DND-41 (cell line): ENCODE data around the gene ZFP36.

ENCODE experiments used
- ATAC-seq: fragments of 200-7000 bp; cut with Tn5 transposase; 3 replicates; pipeline ENCODE4 v1.9.1; 2021; ENCODE audit warnings: low read depth; ENCODE audit not compliant: insufficient read depth
- DNase-seq: peaks from one replicate; pipeline ENCODE4 v3.0.0-alpha.2; 2020
- H2AFZ ChIP-seq: 2 replicates; pipeline ENCODE4 v1.6.0; 2012; ENCODE audit warnings: low read depth, low read length
- H3K27ac ChIP-seq: 2 replicates; pipeline ENCODE4 v1.5.1; 2012; ENCODE audit warnings: low read length, inconsistent platforms
- H3K27me3 ChIP-seq: fragments of 200-600 bp; sonication (generic); 2 replicates; pipeline ENCODE4 v1.6.0; 2012; ENCODE audit warnings: low read length, mild to moderate bottlenecking, inconsistent platforms; ENCODE audit not compliant: insufficient read depth, poor library complexity
- H3K36me3 ChIP-seq: 2 replicates; pipeline ENCODE4 v1.5.1; 2012; ENCODE audit warnings: low read length, inconsistent platforms; ENCODE audit not compliant: insufficient read depth
- H3K4me1 ChIP-seq: 2 replicates; pipeline ENCODE4 v1.5.1; 2012; ENCODE audit warnings: mild to moderate bottlenecking, low read length; ENCODE audit not compliant: insufficient read depth
- H3K4me2 ChIP-seq: 2 replicates; pipeline ENCODE4 v1.6.0; 2012; ENCODE audit warnings: mild to moderate bottlenecking, moderate library complexity, low read length, inconsistent platforms; ENCODE audit not compliant: insufficient read depth
- H3K4me3 ChIP-seq, 2 experiments: fragments of 200-600 bp in 1 of 2; shearing (Covaris generic) in 1 of 2; 2 replicates each; pipeline ENCODE4 v1.5.1; 2012 to 2016; ENCODE audit warnings: inconsistent platforms in 2 of 2, low read length in 2 of 2, mild to moderate bottlenecking in 2 of 2, low read depth in 1 of 2, moderate library complexity in 1 of 2
- H3K79me2 ChIP-seq: 2 replicates; pipeline ENCODE4 v1.6.0; 2012; ENCODE audit warnings: low read length, inconsistent platforms; ENCODE audit not compliant: insufficient read depth
- H3K9ac ChIP-seq: 2 replicates; pipeline ENCODE4 v1.6.0; 2012; ENCODE audit warnings: low read depth, mild to moderate bottlenecking, inconsistent platforms, low read length, moderate library complexity
- H3K9me3 ChIP-seq: 2 replicates; pipeline ENCODE4 v1.5.1; 2012; ENCODE audit warnings: low read length, moderate library complexity, mild to moderate bottlenecking, inconsistent platforms; ENCODE audit not compliant: insufficient read depth, severe bottlenecking
- H4K20me1 ChIP-seq: 2 replicates; pipeline ENCODE4 v1.6.0; 2012; ENCODE audit warnings: low read length; ENCODE audit not compliant: insufficient read depth
- EZH2 ChIP-seq: IDR thresholded peaks from 3 replicates; pipeline ENCODE4 v1.6.1; 2012; ENCODE audit warnings: borderline replicate concordance, low read depth, mild to moderate bottlenecking, moderate library complexity, low read length, inconsistent platforms; ENCODE audit not compliant: severe bottlenecking
- TF ChIP-seq, protein P1 (sequence below): IDR thresholded peaks from 2 replicates; pipeline ENCODE4 v1.5.1; 2012; ENCODE audit warnings: borderline replicate concordance, low read length, moderate library complexity, mild to moderate bottlenecking; ENCODE audit not compliant: poor library complexity, severe bottlenecking; ENCODE audit errors: extremely low read depth

The ZFP36 gene, protein sequence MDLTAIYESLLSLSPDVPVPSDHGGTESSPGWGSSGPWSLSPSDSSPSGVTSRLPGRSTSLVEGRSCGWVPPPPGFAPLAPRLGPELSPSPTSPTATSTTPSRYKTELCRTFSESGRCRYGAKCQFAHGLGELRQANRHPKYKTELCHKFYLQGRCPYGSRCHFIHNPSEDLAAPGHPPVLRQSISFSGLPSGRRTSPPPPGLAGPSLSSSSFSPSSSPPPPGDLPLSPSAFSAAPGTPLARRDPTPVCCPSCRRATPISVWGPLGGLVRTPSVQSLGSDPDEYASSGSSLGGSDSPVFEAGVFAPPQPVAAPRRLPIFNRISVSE

GRCh38 chr19:39406656-39407409 is at the start of gene ZFP36:
Gene ZFP36 (plus strand): TSS chr19:39406847. CDS start chr19:39406905, 58 bp downstream.
- ATAC-seq (peak; percentile 64), DNase-seq (peak; percentile 85)
- no peaks in the 10 kb centered on the region for H3K9me3 ChIP-seq
- H2AFZ ChIP-seq = peak within 1 kb of the TSS; percentile 76
- H3K27me3 ChIP-seq = no peaks in the 10 kb centered on the region
- peak within 1 kb of the TSS; percentile 68 to 77; a peak in 3 of 4 replicates for H3K4me3 ChIP-seq
- peaks cover 12% of the 10 kb centered on the region for H3K36me3 ChIP-seq
- H3K4me1 ChIP-seq = peaks cover 71% of the 10 kb centered on the region
- H4K20me1 ChIP-seq = peaks cover 14% of the 10 kb centered on the region; the same call in 1 of the 2 replicates
- H3K9ac ChIP-seq = peak within 1 kb of the TSS; percentile 92
- peaks cover 20% of the 10 kb centered on the region for H3K79me2 ChIP-seq
- TF ChIP-seq EZH2 = no peak
- TF ChIP-seq, protein P1, sequence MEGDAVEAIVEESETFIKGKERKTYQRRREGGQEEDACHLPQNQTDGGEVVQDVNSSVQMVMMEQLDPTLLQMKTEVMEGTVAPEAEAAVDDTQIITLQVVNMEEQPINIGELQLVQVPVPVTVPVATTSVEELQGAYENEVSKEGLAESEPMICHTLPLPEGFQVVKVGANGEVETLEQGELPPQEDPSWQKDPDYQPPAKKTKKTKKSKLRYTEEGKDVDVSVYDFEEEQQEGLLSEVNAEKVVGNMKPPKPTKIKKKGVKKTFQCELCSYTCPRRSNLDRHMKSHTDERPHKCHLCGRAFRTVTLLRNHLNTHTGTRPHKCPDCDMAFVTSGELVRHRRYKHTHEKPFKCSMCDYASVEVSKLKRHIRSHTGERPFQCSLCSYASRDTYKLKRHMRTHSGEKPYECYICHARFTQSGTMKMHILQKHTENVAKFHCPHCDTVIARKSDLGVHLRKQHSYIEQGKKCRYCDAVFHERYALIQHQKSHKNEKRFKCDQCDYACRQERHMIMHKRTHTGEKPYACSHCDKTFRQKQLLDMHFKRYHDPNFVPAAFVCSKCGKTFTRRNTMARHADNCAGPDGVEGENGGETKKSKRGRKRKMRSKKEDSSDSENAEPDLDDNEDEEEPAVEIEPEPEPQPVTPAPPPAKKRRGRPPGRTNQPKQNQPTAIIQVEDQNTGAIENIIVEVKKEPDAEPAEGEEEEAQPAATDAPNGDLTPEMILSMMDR = peak; percentile 22
- H3K4me2 ChIP-seq = peak within 1 kb of the TSS; percentile 74
- H3K27ac ChIP-seq = peak within 1 kb of the TSS; percentile 88

- peaks cover 85% of the 10 kb centered on the region for H3K36me3 ChIP-seq
- no peaks in the 10 kb centered on the region for H3K4me1 ChIP-seq
- DNase-seq = no peak
- H4K20me1 ChIP-seq = peaks cover 13% of the 10 kb centered on the region; the same call in 1 of the 2 replicates
- H3K9ac ChIP-seq = no peak overlapping the region
- no peak overlapping the region for H3K4me2 ChIP-seq
- no peak for TF ChIP-seq EZH2
- TF ChIP-seq, protein P1 = no peak
- H2AFZ ChIP-seq = no peak overlapping the region
- no peak overlapping the region for H3K4me3 ChIP-seq
- no peaks in the 10 kb centered on the region for H3K27me3 ChIP-seq
- no peak for ATAC-seq
- no peaks in the 10 kb centered on the region for H3K9me3 ChIP-seq
- H3K79me2 ChIP-seq = no peaks in the 10 kb centered on the region
- H3K27ac ChIP-seq = no peak overlapping the region
Measured at GRCh38 chr19:39359026-39359425, 47.6 kb upstream of the ZFP36 start.

GRCh38 chr19:39360599-39360998 is 46.0 kb upstream of the ZFP36 start:
- Histone ChIP-seq H3K9ac (no peak overlapping the region), H3K27ac (no peak overlapping the region), H3K27me3 (no peaks in the 10 kb centered on the region), H3K4me1 (no peaks in the 10 kb centered on the region), H3K9me3 (no peaks in the 10 kb centered on the region), H4K20me1 (peaks cover 11% of the 10 kb centered on the region; the same call in 1 of the 2 replicates), H2AFZ (no peak overlapping the region), H3K36me3 (peaks cover 89% of the 10 kb centered on the region), H3K79me2 (no peaks in the 10 kb centered on the region), H3K4me2 (no peak overlapping the region), H3K4me3 (no peak overlapping the region)
- DNase-seq = no peak
- no peak for TF ChIP-seq EZH2
- TF ChIP-seq, protein P1 = no peak
- no peak for ATAC-seq
